ENCODE results near the gene MIA2.

DNA sequence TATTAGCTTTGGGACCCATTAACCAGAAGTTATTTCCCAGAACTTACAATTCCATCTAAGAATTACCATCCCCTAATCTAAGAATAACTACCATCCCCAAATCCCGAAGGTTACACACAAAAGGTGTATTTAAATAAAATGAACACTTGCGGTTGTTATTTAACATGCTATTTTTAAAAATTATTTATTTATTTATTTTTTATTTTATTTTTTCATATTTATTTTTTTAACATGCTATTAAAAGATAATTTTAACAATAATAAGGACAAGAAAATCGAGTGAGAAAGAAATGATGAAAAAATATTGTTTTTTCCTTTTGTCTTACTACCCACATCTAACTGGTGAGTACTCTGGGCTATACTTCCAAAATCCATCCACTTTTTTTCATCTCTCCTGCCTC is 192.2 kb downstream of the MIA2 start:
- TF ChIP-seq, protein P1, sequence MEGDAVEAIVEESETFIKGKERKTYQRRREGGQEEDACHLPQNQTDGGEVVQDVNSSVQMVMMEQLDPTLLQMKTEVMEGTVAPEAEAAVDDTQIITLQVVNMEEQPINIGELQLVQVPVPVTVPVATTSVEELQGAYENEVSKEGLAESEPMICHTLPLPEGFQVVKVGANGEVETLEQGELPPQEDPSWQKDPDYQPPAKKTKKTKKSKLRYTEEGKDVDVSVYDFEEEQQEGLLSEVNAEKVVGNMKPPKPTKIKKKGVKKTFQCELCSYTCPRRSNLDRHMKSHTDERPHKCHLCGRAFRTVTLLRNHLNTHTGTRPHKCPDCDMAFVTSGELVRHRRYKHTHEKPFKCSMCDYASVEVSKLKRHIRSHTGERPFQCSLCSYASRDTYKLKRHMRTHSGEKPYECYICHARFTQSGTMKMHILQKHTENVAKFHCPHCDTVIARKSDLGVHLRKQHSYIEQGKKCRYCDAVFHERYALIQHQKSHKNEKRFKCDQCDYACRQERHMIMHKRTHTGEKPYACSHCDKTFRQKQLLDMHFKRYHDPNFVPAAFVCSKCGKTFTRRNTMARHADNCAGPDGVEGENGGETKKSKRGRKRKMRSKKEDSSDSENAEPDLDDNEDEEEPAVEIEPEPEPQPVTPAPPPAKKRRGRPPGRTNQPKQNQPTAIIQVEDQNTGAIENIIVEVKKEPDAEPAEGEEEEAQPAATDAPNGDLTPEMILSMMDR (IDR thresholded peaks at IDR 0.05), result no peak
- TF ChIP-seq POLR2A (IDR thresholded peaks at IDR 0.05), result no peak
